SK-N-SH (cell line): ENCODE data around the gene MFSD12.

Source experiments
- CTCF ChIP-seq: fragments of 200-600 bp; sonication (generic); IDR thresholded peaks from 2 replicates; pipeline ENCODE4 v1.6.1; 2017; ENCODE audit warnings: antibody characterized with exemption, mild to moderate bottlenecking, moderate library complexity
- MXI1 ChIP-seq: IDR thresholded peaks from 2 replicates; pipeline ENCODE4 v1.6.1; 2012; ENCODE audit warnings: mild to moderate bottlenecking, low read depth, low read length, improper control_type of control experiment
- NRF1 ChIP-seq: IDR thresholded peaks from 2 replicates; pipeline ENCODE4 v1.6.1; 2012; ENCODE audit warnings: low read depth, mild to moderate bottlenecking, low read length
- REST ChIP-seq: IDR thresholded peaks from 2 replicates; pipeline ENCODE4 v1.6.1; 2012; ENCODE audit warnings: mild to moderate bottlenecking, low read depth, low read length, moderate library complexity

DNA sequence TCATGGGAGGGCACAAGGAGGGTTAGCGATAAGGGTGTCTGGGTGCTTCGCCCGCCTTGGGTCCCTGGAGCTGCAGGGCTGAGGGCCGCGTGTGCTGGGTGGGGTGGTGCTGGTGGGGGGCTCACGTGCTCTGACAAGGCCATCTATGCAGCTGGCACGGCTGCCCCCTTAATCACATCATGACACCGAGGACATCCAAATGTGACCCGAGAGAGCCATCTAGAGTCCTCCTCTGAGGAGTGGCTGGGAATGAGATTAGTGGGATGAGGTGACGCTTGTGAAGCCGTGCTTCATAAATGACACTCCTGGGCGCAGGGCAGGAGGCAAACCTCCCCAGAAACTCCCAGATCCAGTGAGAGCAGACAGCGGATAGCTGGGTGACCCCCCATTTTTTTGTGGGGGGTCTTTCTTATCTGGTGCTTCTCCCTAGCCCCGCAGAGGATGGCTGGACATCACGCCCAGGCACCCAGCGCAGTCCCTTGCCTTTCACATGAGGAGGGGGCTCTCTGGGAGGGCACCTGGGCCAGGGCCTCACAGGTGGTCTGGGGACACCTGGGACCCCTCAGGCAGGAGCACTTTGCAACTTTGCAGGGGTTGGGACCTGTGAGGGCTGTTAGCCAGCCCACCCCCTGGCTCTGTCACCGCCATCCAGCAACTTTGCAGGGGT lies 44.7 kb downstream of the MFSD12 start:
- no peak for TF ChIP-seq NRF1
- TF ChIP-seq CTCF: no peak
- no peak for TF ChIP-seq MXI1
- no peak for TF ChIP-seq REST
